ENCODE measurements around the gene CYTH3.
A peak's percentile ranks its signal among the peaks of the same experiment; 100 is the strongest.

The CYTH3 gene

DNA sequence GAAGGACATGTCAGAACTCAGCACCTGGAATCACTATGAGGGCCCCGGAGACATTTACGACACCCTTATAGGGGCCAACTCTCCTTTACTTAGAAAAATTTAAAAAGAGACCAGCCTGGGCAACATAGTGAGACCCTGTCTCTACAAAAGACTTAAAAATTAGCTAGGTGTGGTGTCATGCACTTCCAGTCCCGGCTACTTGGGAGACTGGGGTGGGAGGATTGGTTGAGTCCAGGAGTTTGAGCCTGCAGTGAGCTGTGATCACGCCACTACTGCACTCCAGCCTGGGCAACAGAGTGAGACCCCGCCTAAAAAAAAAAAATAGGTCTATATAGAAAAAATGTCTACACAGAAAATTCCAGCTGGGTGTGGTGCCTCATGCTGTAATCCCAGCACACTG lies 7.5 kb upstream of the CYTH3 start:
- DNase-seq: no peak

DNA sequence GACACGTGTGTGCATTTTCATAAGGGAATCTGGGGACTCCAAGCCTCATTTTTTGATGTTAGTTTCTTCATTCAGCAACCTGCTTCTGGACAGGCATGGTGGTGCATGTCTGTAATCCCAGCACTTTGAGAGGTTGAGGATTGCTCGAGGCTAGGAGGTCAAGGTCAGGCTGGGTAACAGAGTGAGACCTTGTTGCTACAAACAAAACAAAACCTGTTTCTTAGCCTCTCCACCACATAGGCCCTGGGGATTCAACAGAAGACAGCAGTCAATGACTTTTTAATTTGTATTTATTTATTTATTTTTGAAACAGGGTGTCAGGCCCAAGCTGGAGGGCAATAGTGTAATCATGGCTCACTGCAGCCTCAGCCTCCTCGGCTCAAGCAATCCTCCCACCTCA lies 6.9 kb upstream of the CYTH3 start:
- DNase-seq: no peak

DNA sequence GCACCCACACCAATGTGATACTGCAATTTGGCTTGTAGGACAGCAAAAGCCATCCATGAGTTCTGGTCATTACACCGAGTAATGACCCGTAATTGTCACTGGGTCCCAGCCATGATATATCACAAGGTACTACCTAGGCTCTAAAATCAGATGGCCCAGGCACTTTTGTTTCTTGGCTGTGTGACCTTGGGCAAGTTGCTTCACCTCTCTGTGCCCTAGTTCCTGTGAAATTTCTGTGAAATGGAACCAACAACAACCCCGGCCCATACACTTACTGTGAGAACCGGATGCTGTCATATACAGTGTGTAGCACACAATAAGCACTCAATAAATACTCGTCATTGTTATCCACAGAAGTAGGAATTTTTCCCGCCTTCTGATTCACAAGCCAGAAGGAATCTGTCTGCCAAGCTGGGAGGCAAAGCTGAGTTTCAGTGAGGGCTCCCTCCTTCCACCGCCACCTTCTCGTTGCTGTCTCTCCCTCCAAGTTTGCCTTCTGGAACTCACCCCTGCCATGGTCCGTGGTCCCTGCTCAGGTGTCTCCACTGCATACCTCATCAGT lies 6.4 kb upstream of the CYTH3 start:
- no peak for DNase-seq

GRCh38 chr7:6277476-6277875 lies 5.1 kb upstream of the CYTH3 start:
- DNase-seq: no peak

GRCh38 chr7:6276911-6277408 lies 4.5 kb upstream of the CYTH3 start:
- no peak for DNase-seq

DNA sequence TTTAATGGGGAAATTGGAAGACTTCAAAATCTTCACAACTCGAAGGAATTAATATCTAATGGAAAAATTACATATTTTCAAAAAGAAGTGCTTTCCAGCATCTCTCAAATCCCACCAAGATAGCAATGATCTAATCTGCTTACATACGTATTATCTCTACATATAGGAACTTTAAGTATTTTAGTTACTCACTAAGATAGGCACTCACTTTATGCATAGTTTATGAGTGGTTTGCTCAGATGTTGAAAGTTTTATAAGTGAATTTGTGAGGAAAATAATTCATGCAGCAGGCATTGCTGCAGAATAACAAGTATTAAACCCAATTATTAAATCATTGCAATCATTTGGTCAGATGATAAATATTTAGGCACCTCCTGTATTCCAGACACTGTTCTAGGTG lies 2.3 kb upstream of the CYTH3 start:
- DNase-seq: no peak

GRCh38 chr7:6273917-6274630 lies 1.6 kb upstream of the CYTH3 start:
- no peak for DNase-seq

- DNase-seq: peak; percentile 36
These were observed 985 bp upstream of the CYTH3 start for GRCh38 chr7:6273380-6273837.

- DNase-seq: no peak
These were observed 557 bp downstream of the CYTH3 start for GRCh38 chr7:6271694-6272440.

DNA sequence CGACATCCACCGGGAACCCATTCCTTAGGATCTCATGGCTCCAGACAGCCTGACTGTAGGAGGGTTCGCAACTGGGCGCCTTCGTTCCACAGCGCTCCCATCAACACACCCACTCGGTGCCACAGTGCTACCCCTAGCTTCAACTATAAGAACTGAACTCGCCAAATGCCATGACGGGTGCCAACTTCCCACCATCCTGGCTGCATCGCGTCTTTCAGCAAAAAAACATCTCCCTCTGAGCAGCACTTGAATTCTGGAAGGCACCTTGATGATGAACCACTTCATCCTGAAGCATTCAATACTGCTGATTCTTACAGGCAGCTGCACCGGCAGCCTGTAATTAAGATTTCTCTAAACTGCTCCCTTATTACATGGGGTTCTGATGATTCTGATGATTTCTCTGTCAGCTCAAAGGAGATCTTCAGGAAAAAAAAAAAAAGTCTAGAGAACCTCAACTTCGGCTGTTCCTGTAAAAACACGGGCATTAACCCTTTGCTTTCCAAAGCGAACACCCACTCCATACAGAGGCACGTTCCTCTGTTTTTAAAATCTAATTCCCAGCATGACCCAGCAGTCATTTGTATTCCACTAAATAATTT lies 1.3 kb downstream of the CYTH3 start:
- no peak for DNase-seq

- DNase-seq: no peak
These were observed 2.9 kb downstream of the CYTH3 start for GRCh38 chr7:6269527-6269926.

DNA sequence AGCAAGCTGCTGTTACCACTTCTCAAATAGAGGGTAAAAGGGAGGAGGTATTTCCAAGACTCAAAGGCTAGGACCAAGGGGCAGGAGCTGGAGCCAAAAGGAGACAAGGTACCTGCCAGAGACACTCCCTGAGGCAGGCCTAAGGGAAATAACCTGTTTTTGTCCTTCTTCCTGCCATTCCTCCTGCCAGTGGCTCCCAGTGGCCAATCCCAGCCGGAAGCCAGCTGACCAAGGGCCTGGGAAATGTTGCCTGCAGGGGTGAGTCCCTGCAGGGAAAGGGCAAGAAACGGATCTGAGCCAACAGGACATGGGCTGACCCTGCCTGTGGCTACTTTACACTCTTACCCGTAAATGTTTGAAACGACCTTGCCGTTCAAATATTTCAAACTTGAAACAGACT lies 3.5 kb downstream of the CYTH3 start:
- DNase-seq: no peak

DNA sequence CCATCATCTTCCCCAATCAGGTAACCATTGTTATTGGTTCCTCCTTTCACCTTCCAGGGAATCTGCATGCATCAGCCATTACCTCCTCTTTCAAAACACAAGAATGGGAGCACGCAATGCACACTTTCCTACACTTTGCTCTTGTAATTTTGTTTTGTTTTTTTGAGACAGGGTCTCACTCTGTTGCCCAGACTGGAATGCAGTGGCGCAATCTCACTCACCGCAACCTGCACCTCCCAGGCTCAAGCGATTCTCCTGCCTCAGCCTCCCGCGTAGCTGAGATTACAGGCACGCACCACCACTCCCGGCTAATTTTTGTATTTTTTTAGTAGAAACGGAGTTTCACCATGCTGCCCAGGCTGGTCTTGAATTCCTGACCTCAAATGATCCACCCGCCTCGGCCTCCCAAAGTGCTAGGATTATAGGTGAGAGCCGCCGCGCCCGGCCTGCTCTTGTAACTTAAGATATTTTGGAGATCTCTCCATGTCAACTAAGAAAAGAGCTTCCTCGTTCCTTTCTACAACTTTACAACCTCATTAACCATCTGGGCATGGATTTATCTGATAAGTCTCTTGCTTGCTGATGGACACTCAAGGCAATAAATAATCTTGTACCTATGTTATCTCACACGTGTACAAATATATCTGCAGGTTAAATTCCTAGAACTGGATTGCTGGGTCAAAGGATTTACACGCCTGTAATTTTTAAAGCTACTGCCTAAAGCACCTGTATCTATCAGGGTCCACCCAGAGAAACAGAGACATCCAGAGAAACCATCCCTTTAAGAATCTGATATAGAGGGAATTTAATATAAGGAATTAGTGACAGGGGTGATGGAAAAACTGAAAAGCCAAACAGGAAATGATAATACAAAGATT lies 4.2 kb downstream of the CYTH3 start:
- no peak for DNase-seq

GRCh38 chr7:6266699-6267098 lies 5.7 kb downstream of the CYTH3 start:
- no peak for DNase-seq

DNA sequence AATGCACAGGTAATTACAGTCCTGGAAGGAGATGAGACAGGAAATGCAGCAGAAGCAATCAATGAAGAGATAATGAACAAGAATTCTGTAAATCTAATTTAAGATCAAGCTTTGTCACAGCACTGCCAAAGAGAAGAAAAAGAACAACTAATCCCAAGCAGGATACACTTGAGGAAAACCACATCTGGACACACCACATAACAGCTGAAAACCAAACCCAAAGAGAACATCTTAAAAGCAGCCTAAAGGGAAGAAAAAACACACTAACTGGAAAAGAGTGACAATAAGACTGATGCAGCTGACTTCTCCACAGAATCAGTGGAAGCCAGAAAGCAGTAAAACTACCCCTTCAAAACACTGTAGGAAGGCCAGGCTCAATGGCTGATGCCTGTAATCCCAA lies 10.2 kb downstream of the CYTH3 start:
- no peak for DNase-seq

- no peak for DNase-seq
These were observed 10.7 kb downstream of the CYTH3 start for GRCh38 chr7:6261699-6262098.

DNA sequence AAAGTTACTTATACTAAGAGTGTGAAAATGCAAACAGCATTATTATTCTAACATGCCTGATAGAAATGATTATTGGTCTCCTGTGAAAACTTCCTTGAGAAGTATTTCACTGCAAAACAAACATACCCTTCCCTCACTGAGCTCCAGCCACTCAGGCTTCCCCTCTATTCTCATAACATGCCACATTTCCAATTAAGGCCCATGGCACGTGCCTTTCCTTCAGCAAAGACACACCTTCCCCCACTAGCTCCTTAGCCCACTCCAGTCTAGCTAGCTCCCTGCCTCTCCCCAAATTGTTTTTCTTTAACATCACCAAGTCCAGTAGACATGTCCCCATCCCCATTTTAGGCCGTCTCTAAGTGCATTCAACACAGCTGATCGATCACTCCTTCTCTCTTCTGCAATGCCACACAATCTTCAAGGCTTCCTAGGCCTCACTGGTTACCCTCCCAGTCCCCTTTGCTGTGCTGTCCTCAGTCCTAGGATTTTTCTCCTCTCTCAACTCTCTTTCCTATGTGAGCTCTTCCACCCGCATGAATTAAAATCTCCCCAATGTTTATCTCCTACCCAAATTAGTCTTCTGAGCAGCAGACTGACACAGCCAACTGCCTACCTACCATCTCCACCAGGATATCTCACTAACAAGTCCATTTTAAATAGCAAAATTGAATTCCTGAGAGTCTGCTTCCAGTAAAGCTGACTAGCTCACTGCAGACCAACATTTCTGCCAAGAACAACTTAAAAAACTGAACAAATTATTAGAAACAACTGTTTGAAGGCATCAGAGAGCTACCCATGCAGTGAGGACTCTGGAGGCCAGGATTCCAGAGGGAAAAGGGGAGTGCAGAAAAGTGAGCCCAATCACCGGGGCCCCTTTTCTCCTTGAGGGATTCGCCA lies 11.9 kb downstream of the CYTH3 start:
- no peak for DNase-seq

DNA sequence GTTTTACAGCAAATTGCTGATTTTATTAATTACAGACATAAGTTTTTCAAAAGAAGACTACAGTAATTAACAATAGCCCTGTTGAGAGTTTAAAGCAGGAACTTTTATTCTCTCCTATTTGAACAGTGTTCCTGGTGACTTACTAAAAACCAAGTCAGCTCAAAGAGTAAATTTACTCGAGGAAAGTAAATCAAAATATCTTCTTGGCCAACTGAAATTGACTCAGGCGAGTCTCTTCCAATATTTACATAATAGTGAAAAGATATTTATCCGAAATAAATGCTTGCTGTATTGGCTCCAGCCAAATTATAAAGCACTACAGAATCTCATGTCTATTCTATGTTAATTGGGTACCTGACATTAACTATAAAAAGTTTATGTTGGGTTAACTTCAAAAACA lies 13.2 kb downstream of the CYTH3 start:
- DNase-seq: no peak

GRCh38 chr7:6258440-6259182 lies 13.8 kb downstream of the CYTH3 start:
- no peak for DNase-seq

DNA sequence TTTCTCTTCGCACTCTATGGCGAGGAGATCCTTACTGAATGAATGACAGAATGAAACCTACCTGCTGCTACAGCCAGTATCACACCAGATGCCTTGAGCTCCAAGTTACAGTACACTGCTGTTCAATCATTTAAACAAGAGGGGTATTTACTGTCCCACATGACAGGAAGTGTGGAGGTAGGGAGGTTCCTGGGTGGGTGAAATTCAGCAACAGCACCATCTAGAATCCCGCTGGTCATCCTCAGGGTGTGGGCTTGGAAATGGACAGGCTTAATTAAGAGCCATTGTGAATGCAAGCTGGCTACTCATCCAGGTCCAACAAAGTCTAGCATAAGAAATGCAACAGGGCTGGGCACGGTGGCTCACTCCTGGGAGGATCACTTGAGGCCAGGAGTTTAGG lies 14.7 kb downstream of the CYTH3 start:
- no peak for DNase-seq

Measured in NCI-H774 (cell line).